Measurements from ENCODE around the gene GRB10. TPM values are rescaled to one million over a fixed set of nuclear protein-coding genes. Genes with fewer than 3 reads are reported as not detected.

The GRB10 gene
- total RNA-seq, 1 donor from 2014 or later = 58.6 TPM

GRCh38 chr7:50591480-50592438, 190.9 kb downstream of the GRB10 start:
- H3K4me3 ChIP-seq = no peak overlapping the region
- peaks cover 17% of the 10 kb centered on the region for H3K36me3 ChIP-seq
- no peaks in the 10 kb centered on the region for H3K4me1 ChIP-seq
- no peak for TF ChIP-seq CTCF (IDR thresholded peaks at IDR 0.05)
- no peaks in the 10 kb centered on the region for H3K27me3 ChIP-seq
- intact Hi-C loops (cut with DNase I) = no loop called here
- DNase-seq (no peak), ATAC-seq (no peak)
- H3K27ac ChIP-seq = no peak overlapping the region
- H3K9me3 ChIP-seq = no peaks in the 10 kb centered on the region

DNA sequence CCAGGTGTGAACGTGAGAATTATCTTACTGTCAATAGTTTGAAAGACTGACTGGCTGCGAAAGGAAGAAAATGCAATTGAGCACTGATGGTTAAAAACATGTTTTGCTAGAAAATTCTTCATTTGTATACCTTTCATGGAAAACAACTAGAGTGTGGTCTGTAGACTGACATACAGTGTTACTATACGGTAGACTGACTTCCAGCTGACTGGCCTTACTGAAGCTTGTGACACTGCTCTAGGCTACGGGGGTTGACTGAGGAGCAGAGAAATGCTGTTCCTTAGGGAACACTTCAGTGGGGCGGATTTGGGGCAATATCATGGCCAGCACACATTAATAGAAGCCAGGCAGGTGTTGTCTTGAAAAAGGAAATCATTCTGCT, 191.6 kb downstream of the GRB10 start:
- DNase-seq (no peak), ATAC-seq (no peak)
- no peak overlapping the region for H3K27ac ChIP-seq
- no peak for TF ChIP-seq CTCF (IDR thresholded peaks at IDR 0.05)
- no peaks in the 10 kb centered on the region for H3K9me3 ChIP-seq
- H3K4me3 ChIP-seq = no peak overlapping the region
- no peaks in the 10 kb centered on the region for H3K27me3 ChIP-seq
- intact Hi-C loops (cut with DNase I) = no loop called here
- peaks cover 17% of the 10 kb centered on the region for H3K36me3 ChIP-seq
- no peaks in the 10 kb centered on the region for H3K4me1 ChIP-seq

DNA sequence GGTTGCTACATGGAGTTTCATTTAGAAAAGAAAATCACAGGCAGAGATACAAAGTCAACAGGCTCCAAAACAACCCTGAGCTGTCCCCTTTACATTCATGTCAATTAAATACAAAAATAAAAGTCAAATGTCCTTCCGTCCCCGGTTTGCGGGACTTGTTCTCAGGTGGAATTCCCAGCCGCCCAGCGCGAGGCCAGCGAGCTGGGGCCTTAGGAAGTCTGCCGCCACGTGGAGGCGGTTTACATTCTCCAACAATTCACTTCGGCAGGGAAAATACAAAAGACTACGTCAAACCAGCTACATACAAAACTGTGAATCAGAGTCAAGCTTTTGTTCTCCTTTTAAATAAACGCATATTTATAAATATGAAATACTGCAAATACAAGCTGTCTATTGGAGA, 192.2 kb downstream of the GRB10 start:
- H3K27ac ChIP-seq = no peak overlapping the region
- H3K9me3 ChIP-seq = no peaks in the 10 kb centered on the region
- peaks cover 17% of the 10 kb centered on the region for H3K36me3 ChIP-seq
- no peak for TF ChIP-seq CTCF (IDR thresholded peaks at IDR 0.05)
- H3K4me1 ChIP-seq = no peaks in the 10 kb centered on the region
- ATAC-seq = no peak
- no peaks in the 10 kb centered on the region for H3K27me3 ChIP-seq
- DNase-seq = no peak
- intact Hi-C loops (cut with DNase I) = no loop called here
- H3K4me3 ChIP-seq = no peak overlapping the region

DNA sequence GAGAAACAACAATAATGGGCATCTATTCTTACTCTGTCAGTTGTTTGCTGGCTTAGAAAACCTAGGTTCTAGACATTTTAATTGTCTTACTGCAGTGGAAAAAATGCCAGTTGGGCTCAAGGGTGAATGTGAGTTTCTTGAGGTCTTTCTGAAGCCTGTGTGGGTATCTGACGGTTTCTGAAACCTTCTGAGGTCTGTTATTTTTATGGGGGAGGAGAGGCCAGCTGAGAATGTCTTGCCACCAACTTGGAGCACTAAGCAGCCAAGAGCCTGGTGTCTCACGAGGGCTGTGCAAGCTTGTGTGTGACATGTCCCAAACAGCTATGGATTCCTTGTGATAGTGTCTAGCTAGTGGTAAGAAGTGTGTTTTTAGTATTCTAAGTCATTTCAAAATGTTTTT, 193.3 kb downstream of the GRB10 start:
- ATAC-seq (no peak), DNase-seq (no peak)
- intact Hi-C loops (cut with DNase I) = no loop called here
- TF ChIP-seq CTCF (IDR thresholded peaks at IDR 0.05) = no peak
- Histone ChIP-seq H3K4me3 (no peak overlapping the region), H3K9me3 (no peaks in the 10 kb centered on the region), H3K36me3 (peaks cover 17% of the 10 kb centered on the region), H3K4me1 (no peaks in the 10 kb centered on the region), H3K27ac (no peak overlapping the region), H3K27me3 (no peaks in the 10 kb centered on the region)

- intact Hi-C loops (cut with DNase I) = no loop called here
- ATAC-seq = peak; percentile 23
These were observed 193.8 kb downstream of the GRB10 start for GRCh38 chr7:50588937-50589336.

More at GRCh38 chr7:50588937-50589336, 193.8 kb downstream of the GRB10 start:
- Histone ChIP-seq H3K4me3 (no peak overlapping the region), H3K36me3 (peaks cover 17% of the 10 kb centered on the region), H3K27ac (no peak overlapping the region), H3K9me3 (no peaks in the 10 kb centered on the region), H3K27me3 (no peaks in the 10 kb centered on the region), H3K4me1 (no peaks in the 10 kb centered on the region)
- TF ChIP-seq CTCF (IDR thresholded peaks at IDR 0.05) = peak; percentile 23
- no peak for DNase-seq

Measured in upper lobe of right lung (tissue), 1 donor.